ENCODE results near the gene ARHGEF11.
A peak's percentile ranks its signal among the peaks of the same experiment; 100 is the strongest.
"Not testable (repeated sequence)": the region's sequence is repeated elsewhere in the genome, so short reads cannot be mapped to it uniquely, and the experiment has no call there.

ARHGEF11 gene, protein sequence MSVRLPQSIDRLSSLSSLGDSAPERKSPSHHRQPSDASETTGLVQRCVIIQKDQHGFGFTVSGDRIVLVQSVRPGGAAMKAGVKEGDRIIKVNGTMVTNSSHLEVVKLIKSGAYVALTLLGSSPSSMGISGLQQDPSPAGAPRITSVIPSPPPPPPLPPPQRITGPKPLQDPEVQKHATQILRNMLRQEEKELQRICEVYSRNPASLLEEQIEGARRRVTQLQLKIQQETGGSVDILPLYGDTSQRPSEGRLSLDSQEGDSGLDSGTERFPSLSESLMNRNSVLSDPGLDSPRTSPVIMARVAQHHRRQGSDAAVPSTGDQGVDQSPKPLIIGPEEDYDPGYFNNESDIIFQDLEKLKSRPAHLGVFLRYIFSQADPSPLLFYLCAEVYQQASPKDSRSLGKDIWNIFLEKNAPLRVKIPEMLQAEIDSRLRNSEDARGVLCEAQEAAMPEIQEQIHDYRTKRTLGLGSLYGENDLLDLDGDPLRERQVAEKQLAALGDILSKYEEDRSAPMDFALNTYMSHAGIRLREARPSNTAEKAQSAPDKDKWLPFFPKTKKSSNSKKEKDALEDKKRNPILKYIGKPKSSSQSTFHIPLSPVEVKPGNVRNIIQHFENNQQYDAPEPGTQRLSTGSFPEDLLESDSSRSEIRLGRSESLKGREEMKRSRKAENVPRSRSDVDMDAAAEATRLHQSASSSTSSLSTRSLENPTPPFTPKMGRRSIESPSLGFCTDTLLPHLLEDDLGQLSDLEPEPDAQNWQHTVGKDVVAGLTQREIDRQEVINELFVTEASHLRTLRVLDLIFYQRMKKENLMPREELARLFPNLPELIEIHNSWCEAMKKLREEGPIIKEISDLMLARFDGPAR (N-terminal part only)

GRCh38 chr1:157045250-157046218, at the start of gene ARHGEF11:
Gene ARHGEF11 (minus strand): TSS chr1:157045742. CDS start chr1:157044330, 1,412 bp downstream.
- DNase-seq, result peak; percentile 91

DNA sequence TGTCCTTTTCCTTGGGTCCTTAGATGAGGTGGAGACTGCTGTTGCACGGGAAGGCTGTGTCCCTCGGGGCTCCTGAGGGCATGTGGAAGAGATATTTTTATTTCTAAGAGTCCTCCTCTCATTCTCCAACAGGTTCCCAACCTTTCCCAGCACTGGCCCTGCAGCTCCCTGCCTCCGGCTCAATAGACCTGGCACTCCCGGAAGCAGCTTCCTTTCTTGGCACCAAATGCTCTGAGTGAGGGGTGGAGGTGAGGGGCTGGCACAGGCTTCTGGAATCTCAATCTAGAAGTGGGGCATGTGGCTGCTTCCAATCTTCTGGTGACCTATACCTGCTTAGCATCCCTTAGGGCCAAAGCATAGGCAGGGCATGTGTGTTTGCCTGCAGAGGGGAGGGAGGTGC, 49.5 kb upstream of the ARHGEF11 start:
- no peak for DNase-seq

- no peak for DNase-seq
Measured at GRCh38 chr1:157092831-157093230, 47.3 kb upstream of the ARHGEF11 start.

- no peak for DNase-seq
Measured at GRCh38 chr1:157091668-157092273, 46.2 kb upstream of the ARHGEF11 start.

DNA sequence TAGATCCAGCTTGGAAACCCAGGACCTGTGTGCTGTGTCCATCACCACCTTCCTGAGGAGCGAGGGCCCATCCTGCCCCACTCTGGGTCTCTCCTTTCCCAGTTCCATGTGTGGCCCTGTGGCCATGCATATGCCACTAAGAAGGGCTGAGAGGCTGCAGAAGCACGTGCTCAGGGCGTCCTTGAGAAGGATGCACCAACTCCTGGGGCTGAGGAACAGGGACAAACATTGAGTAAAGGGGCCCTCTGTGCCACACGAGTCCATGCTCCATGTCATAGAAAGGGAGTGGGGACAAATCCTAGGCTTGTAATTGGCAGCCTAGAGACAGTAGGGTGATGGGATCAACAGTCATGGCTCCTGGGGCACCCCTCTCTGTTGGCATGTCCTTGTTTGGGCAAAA, 45.6 kb upstream of the ARHGEF11 start:
- no peak for DNase-seq

DNA sequence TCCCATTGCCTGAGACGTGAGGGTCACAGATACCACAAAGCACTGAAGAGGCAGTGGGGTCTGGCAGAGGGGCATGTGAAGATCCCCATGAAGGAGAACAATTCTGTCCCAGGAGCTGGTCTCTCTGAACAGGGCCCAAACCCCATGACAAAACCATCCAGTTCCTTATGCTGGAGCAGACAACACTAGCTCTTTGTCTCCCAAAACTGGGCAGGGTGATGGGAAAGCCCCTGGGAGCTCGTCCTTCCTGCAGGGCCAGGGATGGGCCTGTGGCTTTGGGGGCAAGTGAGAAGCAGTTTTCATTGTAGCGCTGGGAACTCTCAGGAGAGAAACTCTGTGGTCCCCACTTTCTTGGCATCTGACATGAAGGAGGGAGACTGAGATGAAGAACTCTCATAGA, 45.2 kb upstream of the ARHGEF11 start:
- no peak for DNase-seq

- DNase-seq, result peak; percentile 90
Measured at GRCh38 chr1:157090196-157090647, 44.7 kb upstream of the ARHGEF11 start.

- DNase-seq, result no peak
Measured at GRCh38 chr1:157089789-157090188, 44.2 kb upstream of the ARHGEF11 start.

DNA sequence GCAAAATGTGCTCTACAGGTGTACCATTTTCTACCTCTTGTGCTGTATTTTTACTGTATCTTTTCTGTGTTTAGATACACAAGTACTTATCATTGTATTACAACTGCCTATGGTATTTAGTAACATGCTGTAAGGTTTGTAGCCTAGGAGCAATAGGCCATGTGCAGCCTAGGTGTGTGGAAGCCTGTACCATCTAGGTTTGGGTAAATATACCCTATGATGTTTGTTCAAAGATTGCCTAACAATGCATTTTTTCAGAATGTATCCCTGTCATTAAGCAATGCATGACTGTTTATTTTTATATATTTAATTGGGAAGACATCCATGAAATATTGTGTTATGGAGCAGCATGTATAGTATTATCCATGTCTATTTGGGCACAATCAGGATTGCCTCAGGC, 43.1 kb upstream of the ARHGEF11 start:
- no peak for DNase-seq

DNA sequence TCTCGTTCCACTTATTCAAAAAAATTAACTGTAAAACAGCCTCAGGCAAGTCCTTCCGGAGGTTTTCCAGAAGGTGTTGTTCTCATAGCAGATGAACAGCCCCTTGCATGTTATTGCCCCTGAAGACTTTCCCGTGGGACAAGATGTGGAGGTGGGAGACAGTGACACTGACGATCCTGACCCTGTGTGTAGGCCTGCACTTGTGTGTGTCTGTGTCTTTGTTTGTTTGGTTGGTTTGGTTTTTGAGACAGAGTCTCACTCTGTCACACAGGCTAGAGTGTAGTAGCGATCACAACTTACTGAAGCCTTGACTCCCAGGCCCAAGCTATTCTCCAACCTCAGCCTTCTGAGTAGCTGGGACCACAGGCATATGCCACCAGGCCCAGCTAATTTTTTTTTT, 41.5 kb upstream of the ARHGEF11 start:
- DNase-seq, result no peak

DNA sequence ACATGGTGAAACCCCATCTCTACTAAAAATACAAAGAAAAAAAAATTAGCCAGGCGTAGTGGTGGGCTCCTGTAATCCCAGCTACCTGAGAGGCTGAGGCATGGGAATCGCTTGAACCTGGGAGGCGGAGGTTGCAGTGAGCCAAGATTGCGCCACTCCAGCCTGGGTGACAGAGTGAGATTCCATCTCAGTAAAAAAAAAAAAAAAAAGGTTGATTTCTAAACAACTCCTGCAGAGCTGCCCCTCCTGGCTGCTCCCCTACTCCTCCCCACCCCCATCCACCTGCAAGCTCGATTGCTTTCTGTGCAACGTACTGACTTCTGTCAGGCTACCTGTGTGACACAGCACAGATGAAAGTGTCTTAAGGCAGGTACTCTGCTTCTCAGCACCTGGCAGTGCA, 40.8 kb upstream of the ARHGEF11 start:
- DNase-seq, result no peak

DNA sequence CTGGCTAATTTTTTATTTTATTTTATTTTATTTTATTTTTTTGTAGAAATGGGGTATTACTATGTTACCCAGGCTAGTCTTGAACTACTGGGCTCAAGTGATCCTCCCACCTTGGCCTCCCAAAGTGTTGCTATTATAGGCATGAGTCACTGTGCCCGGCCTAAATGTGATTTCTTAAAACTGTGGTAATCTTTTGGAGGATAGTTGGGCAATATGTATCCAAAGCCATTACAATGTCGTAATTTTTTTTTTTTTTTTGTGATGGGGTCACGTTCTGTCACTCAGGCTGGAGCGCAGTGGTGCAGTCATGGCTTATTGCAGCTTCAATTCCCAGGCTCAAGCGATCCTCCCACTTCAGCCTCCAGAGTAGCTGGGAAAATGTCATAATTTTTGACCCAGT, 39.9 kb upstream of the ARHGEF11 start:
- peak; percentile 18 for DNase-seq

DNA sequence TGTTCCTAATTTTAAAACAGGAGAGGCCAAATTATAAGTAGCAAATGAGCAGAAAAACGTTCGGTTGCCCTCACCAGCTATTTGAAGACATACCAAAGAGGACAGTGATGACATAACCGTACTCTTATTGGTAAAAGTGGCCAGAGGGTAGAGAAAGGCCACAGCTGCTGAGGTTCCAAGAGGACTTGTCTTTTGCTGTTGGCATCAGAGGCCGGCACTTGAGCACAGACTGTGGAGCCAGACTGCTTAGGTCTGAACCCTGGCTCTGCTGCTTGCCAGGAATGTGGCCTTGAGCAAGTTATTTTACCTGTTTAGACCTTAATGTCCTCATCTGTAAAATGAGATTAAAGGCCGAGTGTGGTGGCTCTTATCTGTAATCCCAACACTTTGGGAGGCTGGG, 39.2 kb upstream of the ARHGEF11 start:
- no peak for DNase-seq

GRCh38 chr1:157081707-157082106, 36.2 kb upstream of the ARHGEF11 start:
- DNase-seq, result no peak

GRCh38 chr1:157080714-157081113, 35.2 kb upstream of the ARHGEF11 start:
- DNase-seq, result no peak

GRCh38 chr1:157077394-157077793, 31.9 kb upstream of the ARHGEF11 start:
- DNase-seq, result no peak

- DNase-seq, result peak; percentile 54
Measured at GRCh38 chr1:157073944-157074685, 28.6 kb upstream of the ARHGEF11 start.

DNA sequence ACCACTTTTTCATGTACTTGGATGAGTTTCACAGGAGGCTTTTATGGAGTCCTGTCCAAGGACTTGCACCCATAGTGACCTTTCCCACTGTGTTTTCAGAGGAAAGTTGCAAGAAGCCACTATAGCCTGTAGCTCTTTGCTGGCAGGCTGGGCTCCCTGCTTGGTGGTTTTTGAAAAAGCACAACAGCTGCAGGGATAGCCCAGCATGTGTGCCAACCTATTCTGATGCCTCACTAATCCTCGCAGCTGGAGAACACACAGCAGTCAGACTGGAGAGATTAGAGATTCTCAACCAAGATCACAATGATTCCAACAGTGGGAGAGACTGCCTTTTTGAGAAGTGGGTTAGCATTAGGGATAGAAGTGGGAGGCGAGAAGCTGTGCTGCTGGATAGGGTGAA, 24.1 kb upstream of the ARHGEF11 start:
- no peak for DNase-seq

- not testable (repeated sequence) for DNase-seq
Measured at GRCh38 chr1:157059241-157059640, 13.7 kb upstream of the ARHGEF11 start.

DNA sequence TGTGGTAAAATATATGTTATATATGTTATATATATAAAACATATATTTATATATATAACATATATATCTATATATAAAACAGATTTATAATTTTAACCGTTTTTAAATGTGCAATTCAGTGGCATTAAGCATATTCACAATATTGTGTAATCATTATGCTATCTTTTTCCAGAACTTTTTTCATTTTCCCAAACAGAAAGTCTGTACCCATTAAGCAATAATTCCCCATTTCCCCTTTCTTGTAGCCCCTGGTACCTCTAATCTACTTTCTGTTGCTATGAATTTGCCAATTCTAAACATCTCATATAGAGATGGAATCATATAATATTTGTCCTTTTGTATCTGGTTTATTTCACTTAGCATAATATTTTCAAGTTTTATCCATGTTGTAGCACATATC, 10.7 kb upstream of the ARHGEF11 start:
- DNase-seq, result no peak

GRCh38 chr1:157055729-157056128, 10.2 kb upstream of the ARHGEF11 start:
- DNase-seq, result not testable (repeated sequence)
